Osteoblast (primary cell): Measurements from ENCODE around the gene PRR16. TPM values are rescaled to one million over a fixed set of nuclear protein-coding genes. Genes with fewer than 3 reads are reported as not detected.

ENCODE experiments used
- DNase-seq: peaks from one replicate; pipeline ENCODE4 v3.0.0; 2011; ENCODE audit warnings: low spot score, mixed read lengths; ENCODE audit not compliant: insufficient read length; ENCODE audit errors: missing footprints
- H2AFZ ChIP-seq: 2 replicates; pipeline ENCODE4 v1.6.0; 2011; ENCODE audit warnings: mild to moderate bottlenecking, low read length
- H3K27ac ChIP-seq: 2 replicates; pipeline ENCODE4 v1.5.1; 2011; ENCODE audit warnings: mild to moderate bottlenecking, low read depth, low read length, moderate library complexity
- H3K27me3 ChIP-seq: 2 replicates; pipeline ENCODE4 v1.6.0; 2012; ENCODE audit warnings: mild to moderate bottlenecking, control low read depth, inconsistent platforms, low read length, moderate library complexity; ENCODE audit not compliant: insufficient read depth
- H3K36me3 ChIP-seq: 2 replicates; pipeline ENCODE4 v1.5.1; 2011; ENCODE audit warnings: mild to moderate bottlenecking, low read length, control low read depth, moderate library complexity; ENCODE audit not compliant: insufficient read depth
- H3K4me1 ChIP-seq: 2 replicates; pipeline ENCODE4 v1.5.1; 2011; ENCODE audit warnings: mild to moderate bottlenecking, low read length, control low read depth, moderate library complexity; ENCODE audit not compliant: insufficient read depth
- H3K4me2 ChIP-seq: 2 replicates; pipeline ENCODE4 v1.6.0; 2011; ENCODE audit warnings: mild to moderate bottlenecking, low read length; ENCODE audit not compliant: insufficient read depth
- H3K4me3 ChIP-seq: fragments of 200-600 bp; sonication (generic); 3 replicates; pipeline ENCODE4 v1.5.1; 2012; ENCODE audit warnings: mild to moderate bottlenecking, low read length, inconsistent platforms; ENCODE audit not compliant: insufficient read depth
- H3K79me2 ChIP-seq: 2 replicates; pipeline ENCODE4 v1.6.0; 2012; ENCODE audit warnings: mild to moderate bottlenecking, low read length, control low read depth, inconsistent platforms; ENCODE audit not compliant: insufficient read depth
- H3K9me3 ChIP-seq: 2 replicates; pipeline ENCODE4 v1.5.1; 2011; ENCODE audit warnings: low read depth, low read length, control low read depth
- H4K20me1 ChIP-seq: 2 replicates; pipeline ENCODE4 v1.6.0; 2012; ENCODE audit warnings: mild to moderate bottlenecking, low read length, control low read depth; ENCODE audit not compliant: insufficient read depth
- CTCF ChIP-seq: IDR thresholded peaks from 2 replicates; pipeline ENCODE4 v1.5.1; 2011; ENCODE audit warnings: mild to moderate bottlenecking, low read depth, low read length, moderate library complexity; ENCODE audit errors: extremely low read depth
- total RNA-seq: library from RNA; depleted of rRNA; stranded (reverse); fragments of >200 nt; gene quantifications from 2 replicates; pipeline ENCODE4 v1.2.3, GENCODE V29; 2012

Gene PRR16
- total RNA-seq, 1 donor: 30.4 TPM

DNA sequence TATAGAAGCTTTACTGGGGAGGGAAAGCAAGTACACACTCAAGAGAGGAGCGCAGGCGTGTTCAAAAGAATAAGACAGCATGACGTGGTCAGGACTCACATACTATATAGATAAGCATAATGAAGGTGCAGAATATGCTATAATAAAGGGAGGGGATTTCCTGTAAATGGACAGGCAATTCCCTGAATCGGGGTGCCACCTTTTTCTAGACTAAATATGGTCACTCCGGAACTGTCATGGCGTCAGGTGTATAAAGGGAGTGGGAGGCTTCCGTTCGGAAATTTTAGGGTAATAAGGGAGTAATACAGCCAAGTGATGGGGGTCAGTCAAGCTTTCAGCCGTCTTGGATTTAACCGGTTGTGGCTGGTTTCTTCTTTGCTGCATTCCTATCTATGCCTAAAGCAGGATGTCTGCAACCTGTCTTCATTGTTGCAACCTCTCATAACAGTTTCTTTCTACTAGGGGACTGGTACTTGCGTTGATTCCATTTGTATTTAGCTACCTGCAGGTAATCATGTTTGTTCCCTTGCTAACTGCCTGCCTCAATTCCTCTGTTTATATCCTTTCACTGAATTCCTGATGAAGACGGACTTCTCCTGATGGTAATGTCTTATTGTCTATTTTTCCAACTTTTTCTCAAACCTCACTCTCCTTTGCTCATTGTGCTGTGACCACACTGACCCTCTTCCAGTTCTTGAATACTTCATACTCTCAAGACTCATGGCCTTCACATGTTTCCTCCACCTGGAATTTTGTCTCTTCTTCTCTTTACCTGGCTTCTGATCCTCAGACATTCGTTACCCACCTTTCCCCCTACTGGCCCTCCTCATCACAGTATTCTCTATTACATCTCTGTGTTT, 48.9 kb downstream of the PRR16 start:
- Histone ChIP-seq H2AFZ (no peak overlapping the region), H3K36me3 (no peaks in the 10 kb centered on the region), H4K20me1 (peaks cover 11% of the 10 kb centered on the region), H3K79me2 (peaks cover 93% of the 10 kb centered on the region), H3K4me3 (no peak overlapping the region), H3K27me3 (no peaks in the 10 kb centered on the region), H3K4me1 (peaks cover 27% of the 10 kb centered on the region), H3K9me3 (no peaks in the 10 kb centered on the region), H3K4me2 (no peak overlapping the region), H3K27ac (no peak overlapping the region)
- TF ChIP-seq CTCF: no peak
- no peak for DNase-seq

- peak; percentile 37 for DNase-seq
- H4K20me1 ChIP-seq: peaks cover 9% of the 10 kb centered on the region
- no peak overlapping the region for H2AFZ ChIP-seq
- peak overlapping the region; percentile 61 for H3K4me2 ChIP-seq
- peaks cover 18% of the 10 kb centered on the region for H3K4me1 ChIP-seq
- H3K27ac ChIP-seq: peak overlapping the region; percentile 60
- no peak overlapping the region for H3K4me3 ChIP-seq
- no peaks in the 10 kb centered on the region for H3K36me3 ChIP-seq
- no peak for TF ChIP-seq CTCF
- H3K27me3 ChIP-seq: no peaks in the 10 kb centered on the region
- no peaks in the 10 kb centered on the region for H3K9me3 ChIP-seq
- H3K79me2 ChIP-seq: peaks cover 82% of the 10 kb centered on the region
Observed at GRCh38 chr5:120516805-120517204, 52.7 kb downstream of the PRR16 start.

GRCh38 chr5:120517607-120518252, 53.6 kb downstream of the PRR16 start:
- peak overlapping the region; percentile 8 for H3K4me2 ChIP-seq
- DNase-seq: no peak

More at GRCh38 chr5:120517607-120518252, 53.6 kb downstream of the PRR16 start:
- H3K36me3 ChIP-seq: no peaks in the 10 kb centered on the region
- H3K4me1 ChIP-seq: peaks cover 18% of the 10 kb centered on the region
- H4K20me1 ChIP-seq: peaks cover 9% of the 10 kb centered on the region
- H3K79me2 ChIP-seq: peaks cover 74% of the 10 kb centered on the region
- no peak overlapping the region for H2AFZ ChIP-seq
- H3K27me3 ChIP-seq: no peaks in the 10 kb centered on the region
- H3K4me3 ChIP-seq: no peak overlapping the region
- no peak for TF ChIP-seq CTCF
- H3K9me3 ChIP-seq: no peaks in the 10 kb centered on the region
- H3K27ac ChIP-seq: peak overlapping the region; percentile 60
